Measurements from ENCODE around the gene USP4. TPM values are rescaled to one million over a fixed set of nuclear protein-coding genes. Genes with fewer than 3 reads are reported as not detected.
"Not testable (repeated sequence)": the region's sequence is repeated elsewhere in the genome, so short reads cannot be mapped to it uniquely, and the experiment has no call there.

The USP4 gene
- total RNA-seq, 1 donor = 28.9 TPM

- TF ChIP-seq, protein P1, sequence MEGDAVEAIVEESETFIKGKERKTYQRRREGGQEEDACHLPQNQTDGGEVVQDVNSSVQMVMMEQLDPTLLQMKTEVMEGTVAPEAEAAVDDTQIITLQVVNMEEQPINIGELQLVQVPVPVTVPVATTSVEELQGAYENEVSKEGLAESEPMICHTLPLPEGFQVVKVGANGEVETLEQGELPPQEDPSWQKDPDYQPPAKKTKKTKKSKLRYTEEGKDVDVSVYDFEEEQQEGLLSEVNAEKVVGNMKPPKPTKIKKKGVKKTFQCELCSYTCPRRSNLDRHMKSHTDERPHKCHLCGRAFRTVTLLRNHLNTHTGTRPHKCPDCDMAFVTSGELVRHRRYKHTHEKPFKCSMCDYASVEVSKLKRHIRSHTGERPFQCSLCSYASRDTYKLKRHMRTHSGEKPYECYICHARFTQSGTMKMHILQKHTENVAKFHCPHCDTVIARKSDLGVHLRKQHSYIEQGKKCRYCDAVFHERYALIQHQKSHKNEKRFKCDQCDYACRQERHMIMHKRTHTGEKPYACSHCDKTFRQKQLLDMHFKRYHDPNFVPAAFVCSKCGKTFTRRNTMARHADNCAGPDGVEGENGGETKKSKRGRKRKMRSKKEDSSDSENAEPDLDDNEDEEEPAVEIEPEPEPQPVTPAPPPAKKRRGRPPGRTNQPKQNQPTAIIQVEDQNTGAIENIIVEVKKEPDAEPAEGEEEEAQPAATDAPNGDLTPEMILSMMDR (IDR thresholded peaks at IDR 0.05; ENCODE audit: insufficient read depth, low read length) = no peak
- DNase-seq (ENCODE audit: low read depth) = no peak
- no peak overlapping the region for H3K4me3 ChIP-seq (ENCODE audit: low read depth, low read length)
Measured at GRCh38 chr3:49255112-49255511, 84.7 kb downstream of the USP4 start.

DNA sequence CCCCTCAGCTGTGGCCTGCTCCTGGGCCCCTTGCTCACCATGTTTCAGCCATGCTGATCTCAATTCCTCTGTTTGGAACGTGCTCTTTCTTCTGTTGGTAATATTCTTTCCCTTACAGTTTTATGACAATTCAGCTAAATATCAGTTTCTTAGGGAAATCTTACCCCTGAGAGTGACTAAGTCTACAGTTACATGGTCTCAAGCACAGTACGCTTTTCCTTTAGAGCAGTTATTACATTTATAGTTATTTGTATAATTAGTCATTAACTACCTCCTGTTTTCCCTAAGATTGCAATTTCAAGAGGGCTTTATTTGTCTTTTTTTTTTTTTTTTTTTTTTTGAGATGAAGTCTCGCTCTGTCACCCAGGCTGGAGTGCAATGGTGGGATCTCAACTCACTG lies 86.3 kb downstream of the USP4 start:
- TF ChIP-seq, protein P1 (IDR thresholded peaks at IDR 0.05; ENCODE audit: insufficient read depth, low read length) = no peak
- no peak for DNase-seq (ENCODE audit: low read depth)
- H3K4me3 ChIP-seq (ENCODE audit: low read depth, low read length) = no peak overlapping the region

GRCh38 chr3:49248840-49249227 lies 91.0 kb downstream of the USP4 start:
- H3K4me3 ChIP-seq (ENCODE audit: low read depth, low read length) = no peak overlapping the region
- TF ChIP-seq, protein P1 (IDR thresholded peaks at IDR 0.05; ENCODE audit: insufficient read depth, low read length) = no peak
- peak; percentile 33 for DNase-seq (ENCODE audit: low read depth)

- no peak for DNase-seq (ENCODE audit: low read depth)
- TF ChIP-seq, protein P1 (IDR thresholded peaks at IDR 0.05; ENCODE audit: insufficient read depth, low read length) = no peak
- no peak overlapping the region for H3K4me3 ChIP-seq (ENCODE audit: low read depth, low read length)
Measured at GRCh38 chr3:49244581-49245205, 95.2 kb downstream of the USP4 start.

- not testable (repeated sequence) for H3K4me3 ChIP-seq (ENCODE audit: low read depth, low read length); DNase-seq (ENCODE audit: low read depth)
Measured at GRCh38 chr3:49240091-49240490, 99.8 kb downstream of the USP4 start.

DNA sequence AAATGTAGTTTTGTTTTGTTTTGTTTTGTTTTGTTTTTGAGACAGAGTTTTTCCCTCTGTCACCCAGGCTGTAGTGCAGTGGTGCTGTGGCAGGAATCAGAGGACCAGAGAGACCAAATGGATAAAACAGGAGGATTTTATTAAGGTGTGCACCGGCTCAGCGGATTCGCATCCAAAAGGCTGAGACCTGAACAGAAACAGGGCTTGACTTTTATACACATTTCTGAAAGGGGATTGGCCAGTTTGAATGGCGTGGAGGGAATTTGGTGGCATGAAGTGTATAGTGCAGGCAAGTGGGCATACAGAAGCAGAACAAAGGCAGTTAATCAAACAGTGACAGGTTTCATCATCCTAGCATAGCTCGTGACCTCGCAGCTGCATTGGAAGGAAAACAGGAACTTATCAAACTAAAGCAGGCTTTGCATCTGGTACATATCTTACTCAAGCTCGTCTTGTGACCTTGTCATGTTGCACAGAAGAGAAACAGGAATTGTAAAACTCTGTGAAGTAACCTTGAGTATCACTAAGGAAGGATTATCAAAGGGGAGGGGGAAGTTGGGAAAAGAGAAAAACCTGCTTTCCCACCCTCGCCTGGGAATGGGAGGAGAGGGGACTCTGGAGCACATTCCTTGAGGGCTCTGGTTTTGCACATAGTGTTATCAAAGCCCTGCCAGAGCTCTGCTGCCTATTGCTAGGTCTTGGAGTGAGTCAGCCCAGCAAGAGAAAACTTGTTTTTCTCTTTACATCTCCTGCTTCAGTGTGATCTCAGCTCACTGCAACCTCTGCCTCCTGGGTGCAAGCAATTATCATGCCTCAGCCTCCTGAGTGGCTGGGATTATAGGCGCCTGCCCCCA lies 101.4 kb downstream of the USP4 start:
- no peak overlapping the region for H3K4me3 ChIP-seq (ENCODE audit: low read depth, low read length)
- TF ChIP-seq, protein P1 (IDR thresholded peaks at IDR 0.05; ENCODE audit: insufficient read depth, low read length) = no peak
- DNase-seq (ENCODE audit: low read depth) = peak; percentile 89

GRCh38 chr3:49237344-49237743 lies 102.5 kb downstream of the USP4 start:
- no peak for DNase-seq (ENCODE audit: low read depth)
- no peak overlapping the region for H3K4me3 ChIP-seq (ENCODE audit: low read depth, low read length)
- TF ChIP-seq, protein P1 (IDR thresholded peaks at IDR 0.05; ENCODE audit: insufficient read depth, low read length) = no peak

Measured in fibroblast of the aortic adventitia (primary cell).